Measurements from ENCODE around the gene MARS1. TPM values are rescaled to one million over a fixed set of nuclear protein-coding genes. Genes with fewer than 3 reads are reported as not detected.
"Not testable (repeated sequence)": the region's sequence is repeated elsewhere in the genome, so short reads cannot be mapped to it uniquely, and the experiment has no call there.

MARS1 gene
- total RNA-seq, 4 donors from 2014 or later: 54.2 to 94.6 (median 69.6) TPM

DNA sequence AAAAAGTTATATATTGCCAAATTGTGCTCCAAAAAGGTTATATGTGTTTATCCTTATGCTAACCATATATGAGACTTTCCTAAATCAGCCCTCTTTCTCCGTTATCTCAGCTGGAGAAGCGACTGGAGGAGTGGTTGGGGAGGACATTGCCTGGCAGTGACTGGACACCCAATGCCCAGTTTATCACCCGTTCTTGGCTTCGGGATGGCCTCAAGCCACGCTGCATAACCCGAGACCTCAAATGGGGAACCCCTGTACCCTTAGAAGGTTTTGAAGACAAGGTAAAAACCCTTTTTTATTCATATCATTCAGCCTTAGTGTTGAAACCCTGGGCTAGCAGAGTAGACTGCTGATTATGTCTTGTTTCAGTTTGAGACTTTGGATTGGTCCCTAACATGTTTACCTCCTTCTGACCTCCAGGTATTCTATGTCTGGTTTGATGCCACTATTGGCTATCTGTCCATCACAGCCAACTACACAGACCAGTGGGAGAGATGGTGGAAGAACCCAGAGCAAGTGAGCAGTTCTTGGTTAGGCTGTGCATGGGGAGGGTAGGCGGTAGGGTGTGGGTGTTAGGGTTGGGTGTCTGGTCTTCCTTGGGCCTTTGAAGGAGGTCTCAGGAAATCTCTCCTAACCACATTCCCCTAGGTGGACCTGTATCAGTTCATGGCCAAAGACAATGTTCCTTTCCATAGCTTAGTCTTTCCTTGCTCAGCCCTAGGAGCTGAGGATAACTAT, 23.9 kb downstream of the MARS1 start:
- Histone ChIP-seq H3K4me1 (peaks cover 0 to 34% (median 0%) of the 10 kb centered on the region in 3 donors), H3K36me3 (peaks cover 15 to 79% (median 32%) of the 10 kb centered on the region in 3 donors), H3K9me3 (no peaks in the 10 kb centered on the region), H3K27ac (no peak overlapping the region), H3K27me3 (no peaks in the 10 kb centered on the region), H3K4me3 (no peak overlapping the region)
- TF ChIP-seq, protein P1, sequence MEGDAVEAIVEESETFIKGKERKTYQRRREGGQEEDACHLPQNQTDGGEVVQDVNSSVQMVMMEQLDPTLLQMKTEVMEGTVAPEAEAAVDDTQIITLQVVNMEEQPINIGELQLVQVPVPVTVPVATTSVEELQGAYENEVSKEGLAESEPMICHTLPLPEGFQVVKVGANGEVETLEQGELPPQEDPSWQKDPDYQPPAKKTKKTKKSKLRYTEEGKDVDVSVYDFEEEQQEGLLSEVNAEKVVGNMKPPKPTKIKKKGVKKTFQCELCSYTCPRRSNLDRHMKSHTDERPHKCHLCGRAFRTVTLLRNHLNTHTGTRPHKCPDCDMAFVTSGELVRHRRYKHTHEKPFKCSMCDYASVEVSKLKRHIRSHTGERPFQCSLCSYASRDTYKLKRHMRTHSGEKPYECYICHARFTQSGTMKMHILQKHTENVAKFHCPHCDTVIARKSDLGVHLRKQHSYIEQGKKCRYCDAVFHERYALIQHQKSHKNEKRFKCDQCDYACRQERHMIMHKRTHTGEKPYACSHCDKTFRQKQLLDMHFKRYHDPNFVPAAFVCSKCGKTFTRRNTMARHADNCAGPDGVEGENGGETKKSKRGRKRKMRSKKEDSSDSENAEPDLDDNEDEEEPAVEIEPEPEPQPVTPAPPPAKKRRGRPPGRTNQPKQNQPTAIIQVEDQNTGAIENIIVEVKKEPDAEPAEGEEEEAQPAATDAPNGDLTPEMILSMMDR (IDR thresholded peaks at IDR 0.05): no peak
- no peak for TF ChIP-seq POLR2A (IDR thresholded peaks at IDR 0.05)
- no peak for DNase-seq
- WGBS, 2 donors: 90 to 96% methylated on average over 6 to 7 of the region's 7 CpGs
- intact Hi-C loops (cut with DNase I): no loop called here

GRCh38 chr12:57512665-57513064, 24.8 kb downstream of the MARS1 start:
- TF ChIP-seq, protein P1 (IDR thresholded peaks at IDR 0.05): no peak
- no peak overlapping the region for H3K27ac ChIP-seq

GRCh38 chr12:57513266-57513665, 25.4 kb downstream of the MARS1 start:
- no peak overlapping the region for H3K27ac ChIP-seq
- H3K27me3 ChIP-seq: no peaks in the 10 kb centered on the region
- 94 to 100% methylated on average over 4 to 5 of the region's 5 CpGs for WGBS, 2 donors
- peaks cover 6 to 49% (median 13%) of the 10 kb centered on the region in 3 donors for H3K4me1 ChIP-seq
- peaks cover 17 to 86% (median 38%) of the 10 kb centered on the region in 3 donors for H3K36me3 ChIP-seq
- no peaks in the 10 kb centered on the region for H3K9me3 ChIP-seq
- H3K4me3 ChIP-seq: no peak overlapping the region
- intact Hi-C loops (cut with DNase I): no loop called here
- DNase-seq: no peak
- TF ChIP-seq POLR2A (IDR thresholded peaks at IDR 0.05): no peak
- TF ChIP-seq, protein P1 (IDR thresholded peaks at IDR 0.05): no peak

More at GRCh38 chr12:57512665-57513064, 24.8 kb downstream of the MARS1 start:
- no peaks in the 10 kb centered on the region for H3K9me3 ChIP-seq
- H3K4me3 ChIP-seq: no peak overlapping the region
- intact Hi-C loops (cut with DNase I): no loop called here
- 87 to 88% methylated on average over 4 to 6 of the region's 6 CpGs for WGBS, 2 donors
- H3K36me3 ChIP-seq: peaks cover 17 to 84% (median 38%) of the 10 kb centered on the region in 3 donors
- H3K4me1 ChIP-seq: peaks cover 0 to 43% (median 7%) of the 10 kb centered on the region in 3 donors
- no peak for DNase-seq
- no peaks in the 10 kb centered on the region for H3K27me3 ChIP-seq

DNA sequence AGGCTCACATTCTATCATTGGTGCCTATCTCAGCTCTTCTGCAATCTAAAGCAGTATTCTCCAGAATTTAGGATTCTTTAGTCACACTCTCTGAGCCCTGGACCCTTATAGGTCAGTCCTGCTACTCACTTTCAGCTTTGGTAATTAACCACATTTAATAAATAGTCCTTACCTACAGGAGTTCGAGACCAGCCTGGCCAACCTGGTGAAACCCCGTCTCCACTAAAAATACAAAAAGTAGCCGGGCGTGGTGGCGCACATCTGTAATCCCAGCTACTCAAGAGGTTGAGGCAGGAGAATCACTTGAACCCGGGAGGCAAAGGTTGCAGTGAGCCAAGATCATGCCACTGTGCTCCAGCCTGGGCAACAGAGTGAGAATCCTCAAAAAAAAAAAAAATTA, 25.8 kb downstream of the MARS1 start:
- H3K4me1 ChIP-seq: peaks cover 10 to 53% (median 17%) of the 10 kb centered on the region in 3 donors
- H3K4me3 ChIP-seq; DNase-seq; H3K27me3 ChIP-seq; H3K9me3 ChIP-seq; H3K27ac ChIP-seq; intact Hi-C loops (cut with DNase I): not testable (repeated sequence)
- H3K36me3 ChIP-seq: peaks cover 17 to 87% (median 38%) of the 10 kb centered on the region in 3 donors
- 76 to 92% methylated on average over 6 of the region's 6 CpGs for WGBS, 2 donors

- WGBS, 2 donors: 80 to 91% methylated on average over 4 to 9 of the region's 9 CpGs
- H3K27ac ChIP-seq; intact Hi-C loops (cut with DNase I); DNase-seq; H3K4me3 ChIP-seq; H3K9me3 ChIP-seq; H3K27me3 ChIP-seq: not testable (repeated sequence)
- H3K36me3 ChIP-seq: peaks cover 17 to 84% (median 38%) of the 10 kb centered on the region in 3 donors
- peaks cover 16 to 56% (median 23%) of the 10 kb centered on the region in 3 donors for H3K4me1 ChIP-seq
These were observed 26.4 kb downstream of the MARS1 start for GRCh38 chr12:57514246-57514645.

- Histone ChIP-seq H3K36me3 (peaks cover 17 to 79% (median 38%) of the 10 kb centered on the region in 3 donors), H3K4me3 (no peak overlapping the region), H3K27ac (no peak overlapping the region), H3K27me3 (no peaks in the 10 kb centered on the region), H3K4me1 (peaks cover 20 to 56% (median 25%) of the 10 kb centered on the region in 3 donors), H3K9me3 (no peaks in the 10 kb centered on the region)
- DNase-seq: no peak
- TF ChIP-seq, protein P1 (IDR thresholded peaks at IDR 0.05): no peak
- no peak for TF ChIP-seq POLR2A (IDR thresholded peaks at IDR 0.05)
- intact Hi-C loops (cut with DNase I): no loop called here
- 80 to 91% methylated on average over 6 to 9 of the region's 9 CpGs for WGBS, 2 donors
These were observed 27.0 kb downstream of the MARS1 start for GRCh38 chr12:57514720-57515407.

Measured in esophagus squamous epithelium (tissue), 5 donors.